K562 (cell line): Measurements from ENCODE around the gene MYH11. TPM values are rescaled to one million over a fixed set of nuclear protein-coding genes. Genes with fewer than 3 reads are reported as not detected.

Experiments
- CBFA2T2 ChIP-seq: fragments of 450-650 bp; conservative IDR thresholded peaks from 2 replicates; pipeline ENCODE4 v1.6.1; 2017; ENCODE audit warnings: mild to moderate bottlenecking
- CBFB ChIP-seq: sonication (generic); formaldehyde crosslinking; IDR thresholded peaks from 2 replicates; pipeline ENCODE4 v1.4.0; 2020; ENCODE audit warnings: mild to moderate bottlenecking, missing genetic modification reagents
- ELK1 ChIP-seq: sonication (generic); formaldehyde crosslinking; IDR thresholded peaks from 2 replicates; pipeline ENCODE4 v1.8.1; 2022; ENCODE audit warnings: missing genetic modification reagents
- ETV5 ChIP-seq: sonication (generic); formaldehyde crosslinking; IDR thresholded peaks from 2 replicates; pipeline ENCODE4 v1.4.0; 2020; ENCODE audit warnings: low read depth, mild to moderate bottlenecking, missing genetic modification reagents
- GABPB2 ChIP-seq: fragments of 250-450 bp; sonication (Bioruptor Pico); conservative IDR thresholded peaks from 2 replicates; pipeline ENCODE4 v1.5.1; 2021; ENCODE audit warnings: mild to moderate bottlenecking
- JUNB ChIP-seq: fragments of 450-650 bp; formaldehyde crosslinking; conservative IDR thresholded peaks from 2 replicates; pipeline ENCODE4 v1.4.0; 2020; ENCODE audit warnings: mild to moderate bottlenecking
- SMARCE1 ChIP-seq: fragments of 450-650 bp; IDR thresholded peaks from 2 replicates; pipeline ENCODE4 v1.7.1; 2016; ENCODE audit warnings: mild to moderate bottlenecking
- SMC3 ChIP-seq: conservative IDR thresholded peaks from 2 replicates; pipeline ENCODE4 v1.6.1; 2011; ENCODE audit warnings: low read depth, low read length, improper control_type of control experiment; ENCODE audit not compliant: insufficient read depth
- SRSF7 ChIP-seq: fragments of 200-400 bp; formaldehyde crosslinking; optimal IDR thresholded peaks from 2 replicates; pipeline ENCODE3; 2017; ENCODE audit warnings: mild to moderate bottlenecking, low read depth, low read length
- TARDBP ChIP-seq: fragments of 450-650 bp; IDR thresholded peaks from 2 replicates; pipeline ENCODE4 v1.6.1; 2016
- THRA ChIP-seq: fragments of 450-650 bp; IDR thresholded peaks from 2 replicates; pipeline ENCODE4 v1.6.1; 2017; ENCODE audit warnings: mild to moderate bottlenecking, moderate library complexity
- XRCC5 ChIP-seq: fragments of 200-400 bp; formaldehyde crosslinking; IDR thresholded peaks from 2 replicates; pipeline ENCODE4 v1.6.1; 2017; ENCODE audit warnings: low read depth, mild to moderate bottlenecking, low read length
- ZHX1 ChIP-seq: fragments of 150-350 bp; conservative IDR thresholded peaks from 2 replicates; pipeline ENCODE4 v1.6.1; 2014; ENCODE audit warnings: low read length
- ZNF407 ChIP-seq: fragments of 450-650 bp; IDR thresholded peaks from 2 replicates; pipeline ENCODE4 v1.6.1; 2016; ENCODE audit warnings: low read depth
- ZNF57 ChIP-seq: fragments of 450-650 bp; formaldehyde crosslinking; IDR thresholded peaks from 2 replicates; pipeline ENCODE4 v1.4.0; 2020; ENCODE audit warnings: mild to moderate bottlenecking, moderate library complexity
- polyA plus RNA-seq, 8 experiments: library from polyadenylated mRNA; depleted of rRNA in 4 of 8; stranded (reverse) in 5 of 8; unstranded in 3 of 8; fragments of >200 nt; fragmentation: Nextera tagmentation in 2 of 8; fragmentation: Illumina TruSeq in 1 of 8; extraction: Ambion mirVana in 2 of 8; extraction: Trizol in 1 of 8; gene quantifications; 2 replicates each; pipeline versions ENCODE4 v1.2.1 to v1.2.3, GENCODE V29; 2011 to 2014; ENCODE audit warnings: inconsistent platforms in 1 of 8, missing spikeins in 1 of 8
- total RNA-seq, 7 experiments: library from RNA; depleted of rRNA in 6 of 7; stranded (reverse); fragments of >200 nt in 6 of 7; fragmentation: Illumina TruSeq in 2 of 7; extraction: Trizol in 2 of 7; gene quantifications; 2 replicates each; pipeline versions ENCODE4 v1.2.1 to v1.2.3, GENCODE V29; 2011 to 2021; ENCODE audit warnings: low replicate concordance in 1 of 7

MYH11 gene
- total and polyA plus RNA-seq, 9 of the 15 experiments (the other 6 are each of a cell fraction or from before 2014, with no cell fraction given): 0.05 to 0.47 (median 0.08) TPM; not detected in 5

GRCh38 chr16:15810411-15810810, 46.4 kb downstream of the MYH11 start (continued):
- TF ChIP-seq ZNF407 (no peak), CBFA2T2 (no peak), SRSF7 (no peak), THRA (no peak), SMC3 (no peak), GABPB2 (CRISPR knock-in tag) (no peak), TARDBP (no peak), ZNF57 (CRISPR knock-in tag) (no peak), JUNB (CRISPR knock-in tag) (no peak), CBFB (CRISPR knock-in tag) (no peak), XRCC5 (no peak), SMARCE1 (no peak), ZHX1 (no peak), ETV5 (CRISPR knock-in tag) (no peak), ELK1 (CRISPR knock-in tag) (no peak)
